PFSK-1 (cell line): ENCODE results near the gene TMEM140.

Experiments used
- POLR2AphosphoS5 ChIP-seq: IDR thresholded peaks from 2 replicates; pipeline ENCODE4 v1.6.1; 2012; ENCODE audit warnings: low read depth, mild to moderate bottlenecking, control low read depth, low read length, moderate library complexity
- TAF1 ChIP-seq: IDR thresholded peaks from 2 replicates; pipeline ENCODE4 v1.6.1; 2012; ENCODE audit warnings: low read length, control low read depth, borderline replicate concordance; ENCODE audit not compliant: insufficient read depth
- TF ChIP-seq, protein P1 (sequence below), 2 experiments: IDR thresholded peaks; 2 replicates each; pipeline versions ENCODE4 v1.6.1 to v1.8.0; 2011 to 2012; ENCODE audit warnings: low read depth in 2 of 2, low read length in 2 of 2, control low read depth in 1 of 2, inconsistent platforms in 1 of 2, mild to moderate bottlenecking in 1 of 2, moderate library complexity in 1 of 2; ENCODE audit not compliant: insufficient read depth in 1 of 2

GRCh38 chr7:135165862-135166261, 18.0 kb downstream of the TMEM140 start:
- no peak for TF ChIP-seq TAF1
- no peak for TF ChIP-seq POLR2AphosphoS5
- TF ChIP-seq, protein P1, sequence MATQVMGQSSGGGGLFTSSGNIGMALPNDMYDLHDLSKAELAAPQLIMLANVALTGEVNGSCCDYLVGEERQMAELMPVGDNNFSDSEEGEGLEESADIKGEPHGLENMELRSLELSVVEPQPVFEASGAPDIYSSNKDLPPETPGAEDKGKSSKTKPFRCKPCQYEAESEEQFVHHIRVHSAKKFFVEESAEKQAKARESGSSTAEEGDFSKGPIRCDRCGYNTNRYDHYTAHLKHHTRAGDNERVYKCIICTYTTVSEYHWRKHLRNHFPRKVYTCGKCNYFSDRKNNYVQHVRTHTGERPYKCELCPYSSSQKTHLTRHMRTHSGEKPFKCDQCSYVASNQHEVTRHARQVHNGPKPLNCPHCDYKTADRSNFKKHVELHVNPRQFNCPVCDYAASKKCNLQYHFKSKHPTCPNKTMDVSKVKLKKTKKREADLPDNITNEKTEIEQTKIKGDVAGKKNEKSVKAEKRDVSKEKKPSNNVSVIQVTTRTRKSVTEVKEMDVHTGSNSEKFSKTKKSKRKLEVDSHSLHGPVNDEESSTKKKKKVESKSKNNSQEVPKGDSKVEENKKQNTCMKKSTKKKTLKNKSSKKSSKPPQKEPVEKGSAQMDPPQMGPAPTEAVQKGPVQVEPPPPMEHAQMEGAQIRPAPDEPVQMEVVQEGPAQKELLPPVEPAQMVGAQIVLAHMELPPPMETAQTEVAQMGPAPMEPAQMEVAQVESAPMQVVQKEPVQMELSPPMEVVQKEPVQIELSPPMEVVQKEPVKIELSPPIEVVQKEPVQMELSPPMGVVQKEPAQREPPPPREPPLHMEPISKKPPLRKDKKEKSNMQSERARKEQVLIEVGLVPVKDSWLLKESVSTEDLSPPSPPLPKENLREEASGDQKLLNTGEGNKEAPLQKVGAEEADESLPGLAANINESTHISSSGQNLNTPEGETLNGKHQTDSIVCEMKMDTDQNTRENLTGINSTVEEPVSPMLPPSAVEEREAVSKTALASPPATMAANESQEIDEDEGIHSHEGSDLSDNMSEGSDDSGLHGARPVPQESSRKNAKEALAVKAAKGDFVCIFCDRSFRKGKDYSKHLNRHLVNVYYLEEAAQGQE (IDR thresholded peaks at IDR 0.05; ENCODE audit: insufficient read depth in 1 of 2, low read depth in 2 of 2, low read length in 2 of 2): no peak
